ENCODE measurements around the gene PRKG2. TPM values are rescaled to one million over a fixed set of nuclear protein-coding genes. Genes with fewer than 3 reads are reported as not detected.
"Not testable (repeated sequence)": the region's sequence is repeated elsewhere in the genome, so short reads cannot be mapped to it uniquely, and the experiment has no call there.

PRKG2 gene
- polyA plus RNA-seq, 1 donor: 61.2 TPM

GRCh38 chr4:81250430-81250829 is 35.4 kb upstream of the PRKG2 start:
- WGBS (ENCODE audit: insufficient coverage, low lambda C conversion rate): 86% methylated on average over 1 of the region's 1 CpG
- Histone ChIP-seq H3K27me3 (ENCODE audit: control insufficient read depth, insufficient read depth, low read length) (no peaks in the 10 kb centered on the region), H3K9me3 (ENCODE audit: control insufficient read depth, low read depth, low read length) (no peaks in the 10 kb centered on the region), H3K36me3 (ENCODE audit: control insufficient read depth, insufficient read depth, low read length) (no peaks in the 10 kb centered on the region), H3K4me1 (ENCODE audit: control insufficient read depth, insufficient read depth, low read length) (peaks cover 2% of the 10 kb centered on the region), H3K27ac (ENCODE audit: low read length) (no peak overlapping the region), H3K4me3 (ENCODE audit: low read length) (no peak overlapping the region)
- no peak for DNase-seq

GRCh38 chr4:81245218-81246009 is 30.4 kb upstream of the PRKG2 start:
- Histone ChIP-seq H3K36me3 (ENCODE audit: control insufficient read depth, insufficient read depth, low read length) (no peaks in the 10 kb centered on the region), H3K9me3 (ENCODE audit: control insufficient read depth, low read depth, low read length) (no peaks in the 10 kb centered on the region), H3K4me3 (ENCODE audit: low read length) (no peak overlapping the region), H3K27me3 (ENCODE audit: control insufficient read depth, insufficient read depth, low read length) (no peaks in the 10 kb centered on the region), H3K4me1 (ENCODE audit: control insufficient read depth, insufficient read depth, low read length) (no peaks in the 10 kb centered on the region), H3K27ac (ENCODE audit: low read length) (no peak overlapping the region)
- DNase-seq: no peak
- 95% methylated on average over 2 of the region's 3 CpGs for WGBS (ENCODE audit: insufficient coverage, low lambda C conversion rate)

- Histone ChIP-seq H3K9me3 (ENCODE audit: control insufficient read depth, low read depth, low read length) (no peaks in the 10 kb centered on the region), H3K27me3 (ENCODE audit: control insufficient read depth, insufficient read depth, low read length) (no peaks in the 10 kb centered on the region), H3K4me3 (ENCODE audit: low read length) (no peak overlapping the region), H3K36me3 (ENCODE audit: control insufficient read depth, insufficient read depth, low read length) (no peaks in the 10 kb centered on the region), H3K27ac (ENCODE audit: low read length) (no peak overlapping the region), H3K4me1 (ENCODE audit: control insufficient read depth, insufficient read depth, low read length) (no peaks in the 10 kb centered on the region)
- no peak for DNase-seq
These were observed 22.8 kb upstream of the PRKG2 start for GRCh38 chr4:81237791-81238190.

GRCh38 chr4:81235982-81236749 is 21.1 kb upstream of the PRKG2 start:
- H3K36me3 ChIP-seq (ENCODE audit: control insufficient read depth, insufficient read depth, low read length): no peaks in the 10 kb centered on the region
- WGBS (ENCODE audit: insufficient coverage, low lambda C conversion rate): 89% methylated on average over 9 of the region's 23 CpGs
- no peak for DNase-seq
- no peaks in the 10 kb centered on the region for H3K4me1 ChIP-seq (ENCODE audit: control insufficient read depth, insufficient read depth, low read length)
- H3K4me3 ChIP-seq (ENCODE audit: low read length): no peak overlapping the region
- no peaks in the 10 kb centered on the region for H3K27me3 ChIP-seq (ENCODE audit: control insufficient read depth, insufficient read depth, low read length)
- no peak overlapping the region for H3K27ac ChIP-seq (ENCODE audit: low read length)
- no peaks in the 10 kb centered on the region for H3K9me3 ChIP-seq (ENCODE audit: control insufficient read depth, low read depth, low read length)

- H3K27me3 ChIP-seq (ENCODE audit: control insufficient read depth, insufficient read depth, low read length): no peaks in the 10 kb centered on the region
- no CpG with 5 or more reads among the region's 6 CpGs for WGBS (ENCODE audit: insufficient coverage, low lambda C conversion rate)
- no peaks in the 10 kb centered on the region for H3K4me1 ChIP-seq (ENCODE audit: control insufficient read depth, insufficient read depth, low read length)
- H3K9me3 ChIP-seq (ENCODE audit: control insufficient read depth, low read depth, low read length): peaks cover 3% of the 10 kb centered on the region
- no peak overlapping the region for H3K27ac ChIP-seq (ENCODE audit: low read length)
- no peak for DNase-seq
- H3K4me3 ChIP-seq (ENCODE audit: low read length): no peak overlapping the region
- no peaks in the 10 kb centered on the region for H3K36me3 ChIP-seq (ENCODE audit: control insufficient read depth, insufficient read depth, low read length)
These were observed 12.9 kb upstream of the PRKG2 start for GRCh38 chr4:81227968-81228367.

GRCh38 chr4:81227138-81227537 is 12.1 kb upstream of the PRKG2 start:
- H3K4me1 ChIP-seq (ENCODE audit: control insufficient read depth, insufficient read depth, low read length): no peaks in the 10 kb centered on the region
- no peak overlapping the region for H3K4me3 ChIP-seq (ENCODE audit: low read length)
- H3K9me3 ChIP-seq (ENCODE audit: control insufficient read depth, low read depth, low read length): peaks cover 3% of the 10 kb centered on the region
- H3K36me3 ChIP-seq (ENCODE audit: control insufficient read depth, insufficient read depth, low read length): no peaks in the 10 kb centered on the region
- H3K27ac ChIP-seq (ENCODE audit: low read length): no peak overlapping the region
- no peaks in the 10 kb centered on the region for H3K27me3 ChIP-seq (ENCODE audit: control insufficient read depth, insufficient read depth, low read length)
- DNase-seq: no peak
- 67% methylated on average over 3 of the region's 4 CpGs for WGBS (ENCODE audit: insufficient coverage, low lambda C conversion rate)

- H3K36me3 ChIP-seq (ENCODE audit: control insufficient read depth, insufficient read depth, low read length): no peaks in the 10 kb centered on the region
- no peak overlapping the region for H3K27ac ChIP-seq (ENCODE audit: low read length)
- WGBS (ENCODE audit: insufficient coverage, low lambda C conversion rate): no CpG with 5 or more reads among the region's 2 CpGs
- H3K4me1 ChIP-seq (ENCODE audit: control insufficient read depth, insufficient read depth, low read length): peaks cover 12% of the 10 kb centered on the region
- H3K27me3 ChIP-seq (ENCODE audit: control insufficient read depth, insufficient read depth, low read length): no peaks in the 10 kb centered on the region
- peak in 1 of 2 donors; percentile 22 for DNase-seq
- H3K9me3 ChIP-seq (ENCODE audit: control insufficient read depth, low read depth, low read length): no peaks in the 10 kb centered on the region
- H3K4me3 ChIP-seq (ENCODE audit: low read length): no peak overlapping the region
These were observed 10.2 kb upstream of the PRKG2 start for GRCh38 chr4:81225252-81225651.

- H3K9me3 ChIP-seq (ENCODE audit: control insufficient read depth, low read depth, low read length); H3K27ac ChIP-seq (ENCODE audit: low read length); H3K4me3 ChIP-seq (ENCODE audit: low read length); H3K27me3 ChIP-seq (ENCODE audit: control insufficient read depth, insufficient read depth, low read length); DNase-seq; H3K36me3 ChIP-seq (ENCODE audit: control insufficient read depth, insufficient read depth, low read length): not testable (repeated sequence)
- peaks cover 42% of the 10 kb centered on the region for H3K4me1 ChIP-seq (ENCODE audit: control insufficient read depth, insufficient read depth, low read length)
These were observed 7.1 kb upstream of the PRKG2 start for GRCh38 chr4:81222082-81222472.

GRCh38 chr4:81221303-81222081 is 6.5 kb upstream of the PRKG2 start:
- H3K4me3 ChIP-seq (ENCODE audit: low read length): no peak overlapping the region
- H3K27me3 ChIP-seq (ENCODE audit: control insufficient read depth, insufficient read depth, low read length): no peaks in the 10 kb centered on the region
- peak in 1 of 2 donors; percentile 16 for DNase-seq
- H3K9me3 ChIP-seq (ENCODE audit: control insufficient read depth, low read depth, low read length): no peaks in the 10 kb centered on the region
- H3K27ac ChIP-seq (ENCODE audit: low read length): peak overlapping the region; percentile 88
- no peaks in the 10 kb centered on the region for H3K36me3 ChIP-seq (ENCODE audit: control insufficient read depth, insufficient read depth, low read length)
- WGBS (ENCODE audit: insufficient coverage, low lambda C conversion rate): no CpG with 5 or more reads among the region's 3 CpGs
- H3K4me1 ChIP-seq (ENCODE audit: control insufficient read depth, insufficient read depth, low read length): peaks cover 45% of the 10 kb centered on the region

GRCh38 chr4:81220271-81220670 is 5.2 kb upstream of the PRKG2 start:
- WGBS (ENCODE audit: insufficient coverage, low lambda C conversion rate): 0% methylated on average over 1 of the region's 1 CpG
- DNase-seq: peak in 1 of 2 donors; percentile 79
- Histone ChIP-seq H3K4me3 (ENCODE audit: low read length) (no peak overlapping the region), H3K36me3 (ENCODE audit: control insufficient read depth, insufficient read depth, low read length) (no peaks in the 10 kb centered on the region), H3K27ac (ENCODE audit: low read length) (peak overlapping the region; percentile 88), H3K27me3 (ENCODE audit: control insufficient read depth, insufficient read depth, low read length) (no peaks in the 10 kb centered on the region), H3K4me1 (ENCODE audit: control insufficient read depth, insufficient read depth, low read length) (peaks cover 54% of the 10 kb centered on the region), H3K9me3 (ENCODE audit: control insufficient read depth, low read depth, low read length) (no peaks in the 10 kb centered on the region)
